Spleen (tissue), 11 donors: ENCODE results near the gene HIC1. TPM values are rescaled to one million over a fixed set of nuclear protein-coding genes. Genes with fewer than 3 reads are reported as not detected.

Experiments used
- DNase-seq: peaks from one replicate; pipeline ENCODE4 v3.0.0-alpha.2; 2020
- H3K27ac ChIP-seq, 8 donors: fragments of 200-600 bp; sonication (generic) in 7 of 8; 1 replicate in 4 of 8; 2 replicates in 4 of 8; pipeline versions ENCODE4 v1.5.0 to v1.8.0; 2016 to 2021; ENCODE audit warnings: inconsistent platforms in 4 of 8, mild to moderate bottlenecking in 4 of 8, moderate library complexity in 1 of 8
- H3K27me3 ChIP-seq, 7 donors: fragments of 200-600 bp; sonication (generic) in 6 of 7; replicated peaks in 1 of 7; 1 replicate in 4 of 7; 2 replicates in 3 of 7; pipeline versions ENCODE4 v1.5.0 to v1.8.0; 2016 to 2021; ENCODE audit warnings: inconsistent platforms in 3 of 7, mild to moderate bottlenecking in 1 of 7
- H3K36me3 ChIP-seq, 6 donors: fragments of 200-600 bp; sonication (generic) in 5 of 6; 1 replicate in 4 of 6; 2 replicates in 2 of 6; pipeline versions ENCODE4 v1.5.0 to v1.8.0; 2016 to 2021; ENCODE audit warnings: inconsistent platforms in 2 of 6
- H3K4me1 ChIP-seq, 6 donors: fragments of 200-600 bp; sonication (generic) in 5 of 6; 1 replicate in 3 of 6; 2 replicates in 3 of 6; pipeline versions ENCODE4 v1.5.0 to v1.8.0; 2016 to 2021; ENCODE audit warnings: inconsistent platforms in 3 of 6
- H3K4me3 ChIP-seq, 8 donors: fragments of 200-600 bp; sonication (generic) in 7 of 8; 1 replicate in 4 of 8; 2 replicates in 4 of 8; pipeline versions ENCODE4 v1.5.0 to v1.8.0; 2016 to 2021; ENCODE audit warnings: inconsistent platforms in 4 of 8, mild to moderate bottlenecking in 4 of 8, moderate library complexity in 2 of 8
- H3K9me3 ChIP-seq, 8 donors: fragments of 200-600 bp; sonication (generic) in 7 of 8; 1 replicate in 4 of 8; 2 replicates in 4 of 8; pipeline versions ENCODE4 v1.5.0 to v1.8.0; 2016 to 2021; ENCODE audit warnings: inconsistent platforms in 4 of 8
- CTCF ChIP-seq, 11 experiments: fragments of 200-600 bp in 7 of 11; fragments of 450-650 bp in 4 of 11; sonication (generic) in 4 of 11; IDR thresholded peaks in 8 of 11; conservative IDR thresholded peaks in 3 of 11; 1 replicate in 7 of 11; 2 replicates in 4 of 11; pipeline versions ENCODE4 v1.4.0 to v1.8.0; 2016 to 2021; ENCODE audit warnings: antibody characterized with exemption in 11 of 11, inconsistent platforms in 4 of 11, mild to moderate bottlenecking in 1 of 11
- POLR2A ChIP-seq, 3 donors: fragments of 450-650 bp; IDR thresholded peaks; one replicate each; pipeline ENCODE4 v1.5.1; 2017; ENCODE audit warnings: antibody characterized with exemption in 3 of 3, mild to moderate bottlenecking in 1 of 3
- POLR2AphosphoS5 ChIP-seq, 3 donors: sonication (generic); formaldehyde crosslinking; IDR thresholded peaks; one replicate each; pipeline ENCODE4 v1.5.1; 2017; ENCODE audit warnings: antibody characterized with exemption in 3 of 3
- WGBS, 5 donors: extraction: QIAGEN DNeasy Blood & Tissue Kit in 3 of 5; methylation state at CpG; one replicate each; pipeline versions ENCODE4 v1.1.5 to v1.1.7; 2013 to 2018; 5-methylcytosine and 5-hydroxymethylcytosine counted together
- intact Hi-C: fragments of 100-400 bp; cut with DNase I; formaldehyde crosslinking; loops from one replicate; pipeline ENCODE4 v1.15.0; 2023; ENCODE audit warnings: low total_unique reads
- polyA plus RNA-seq, 3 donors: library from polyadenylated mRNA; stranded (reverse); fragments of 200-250 nt; gene quantifications; one replicate each; pipeline ENCODE4 v1.2.1, GENCODE V29; 2013
- total RNA-seq, 7 donors: library from RNA; depleted of rRNA in 3 of 7; stranded (reverse); fragments of >200 nt in 3 of 7; fragmentation: NEBNext Ultra II Directional in 4 of 7; extraction: Animal tissue kit (Norgen Biotek cat#: 25700) in 4 of 7; gene quantifications; one replicate each; pipeline versions ENCODE4 v1.1.0 to v1.2.1, GENCODE V29; 2016 to 2021
- donor health status: healthy with polysubstance abuse.
- donor health status: DM: no; HTN: no; CAD: no; lungs with moderate emphysema.
- donor health status: DM: no; HTN: no; CAD: no.
- donor health status: Bipolar disorder and iron deficiency.
- donor health status: healthy.
- donor health status: DM: no; HTN: no; CAD: no.
- donor health status: DM: yes; HTN: yes; CAD: no.

The HIC1 gene
- total and polyA plus RNA-seq, 10 donors = 1.3 to 59.6 (median 17.9) TPM

GRCh38 chr17:2060681-2061440, 6.0 kb downstream of the HIC1 start:
- peaks cover 47 to 100% (median 80%) of the 10 kb centered on the region in 6 donors for H3K4me1 ChIP-seq
- H3K36me3 ChIP-seq = peaks cover 0 to 87% (median 15%) of the 10 kb centered on the region in 6 donors
- no peak for DNase-seq
- no peak overlapping the region for H3K4me3 ChIP-seq
- WGBS, 5 donors = 64 to 84% (median 69%) methylated on average over 13 to 21 of the region's 21 CpGs
- H3K9me3 ChIP-seq = no peaks in the 10 kb centered on the region
- H3K27me3 ChIP-seq = peaks cover 0 to 35% (median 16%) of the 10 kb centered on the region in 7 donors
- H3K27ac ChIP-seq = peak overlapping the region in 7 of 8 donors; percentile 63 to 89 (median 87)
- intact Hi-C loops = no loop called here
- TF ChIP-seq POLR2AphosphoS5 (IDR thresholded peaks at IDR 0.05) = peak; percentile 36 to 65 (median 57)
- no peak for TF ChIP-seq POLR2A (IDR thresholded peaks at IDR 0.05)

DNA sequence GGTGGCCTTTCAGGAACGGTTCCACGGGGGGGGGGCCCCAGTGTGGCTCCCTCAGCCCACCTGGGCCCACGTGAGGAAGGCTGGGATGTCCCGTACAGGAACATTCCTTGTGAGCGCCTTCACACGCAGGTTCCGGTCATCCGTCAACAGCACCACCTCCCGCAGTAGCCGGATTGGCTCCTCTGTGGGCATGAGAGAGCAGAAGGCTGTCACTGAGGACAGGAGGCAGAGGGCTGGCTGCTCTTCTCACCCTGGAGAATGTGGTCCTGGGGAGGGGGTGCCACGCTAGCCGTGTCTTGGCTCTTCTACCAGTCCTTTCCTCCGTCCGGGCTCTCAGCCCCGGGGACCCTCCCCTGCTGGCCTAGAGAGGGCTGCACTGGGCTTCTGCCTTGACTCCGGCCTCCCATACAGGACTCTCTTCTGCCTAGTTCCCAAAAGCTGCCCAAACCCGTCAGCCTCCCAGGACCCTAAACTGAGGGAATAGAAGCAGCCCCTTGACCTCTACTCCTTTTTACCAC, 6.6 kb downstream of the HIC1 start:
- Histone ChIP-seq H3K36me3 (peaks cover 0 to 94% (median 15%) of the 10 kb centered on the region in 6 donors), H3K4me3 (no peak overlapping the region), H3K27ac (peak overlapping the region in 7 of 8 donors; percentile 63 to 89 (median 87)), H3K9me3 (no peaks in the 10 kb centered on the region), H3K27me3 (peaks cover 0 to 29% (median 14%) of the 10 kb centered on the region in 7 donors), H3K4me1 (peaks cover 44 to 100% (median 78%) of the 10 kb centered on the region in 6 donors)
- intact Hi-C loops = no loop called here
- WGBS, 5 donors = 90 to 97% (median 91%) methylated on average over 7 to 17 of the region's 17 CpGs
- TF ChIP-seq POLR2AphosphoS5 (IDR thresholded peaks at IDR 0.05) (peak in 1 of 3 donors; percentile 40), POLR2A (IDR thresholded peaks at IDR 0.05) (no peak)
- no peak for DNase-seq

GRCh38 chr17:2062571-2063183, 7.8 kb downstream of the HIC1 start:
- H3K4me1 ChIP-seq = peaks cover 47 to 100% (median 77%) of the 10 kb centered on the region in 6 donors
- DNase-seq = no peak
- H3K36me3 ChIP-seq = peaks cover 0 to 96% (median 15%) of the 10 kb centered on the region in 6 donors
- no peaks in the 10 kb centered on the region for H3K9me3 ChIP-seq
- no peak overlapping the region for H3K4me3 ChIP-seq
- TF ChIP-seq POLR2AphosphoS5 (IDR thresholded peaks at IDR 0.05) (peak in 2 of 3 donors; percentile 16 to 29), CTCF (IDR thresholded peaks at IDR 0.05 in 8 of 11, conservative IDR thresholded peaks at IDR 0.05 in 3 of 11) (no peak), POLR2A (IDR thresholded peaks at IDR 0.05) (no peak)
- H3K27ac ChIP-seq = peak overlapping the region in 7 of 8 donors; percentile 54 to 89 (median 87)
- H3K27me3 ChIP-seq = peaks cover 0 to 17% (median 8%) of the 10 kb centered on the region in 7 donors
- intact Hi-C loops = no loop called here
- 58 to 71% (median 62%) methylated on average over 10 to 11 of the region's 11 CpGs for WGBS, 5 donors

GRCh38 chr17:2063261-2064146, 8.6 kb downstream of the HIC1 start:
- Histone ChIP-seq H3K4me3 (no peak overlapping the region), H3K9me3 (no peaks in the 10 kb centered on the region), H3K27me3 (peaks cover 0 to 9% (median 0%) of the 10 kb centered on the region in 7 donors), H3K36me3 (peaks cover 0 to 96% (median 17%) of the 10 kb centered on the region in 6 donors), H3K4me1 (peaks cover 46 to 100% (median 77%) of the 10 kb centered on the region in 6 donors), H3K27ac (peak overlapping the region; percentile 22 to 89 (median 75))
- intact Hi-C loops = no loop called here
- TF ChIP-seq CTCF (IDR thresholded peaks at IDR 0.05 in 8 of 11, conservative IDR thresholded peaks at IDR 0.05 in 3 of 11) (no peak), POLR2AphosphoS5 (IDR thresholded peaks at IDR 0.05) (peak in 1 of 3 donors; percentile 19), POLR2A (IDR thresholded peaks at IDR 0.05) (no peak)
- 70 to 76% (median 71%) methylated on average over 16 of the region's 16 CpGs for WGBS, 5 donors
- no peak for DNase-seq
